HK-2 (cell line): Measurements from ENCODE around the gene NPAS3.
"Not testable (repeated sequence)": the region's sequence is repeated elsewhere in the genome, so short reads cannot be mapped to it uniquely, and the experiment has no call there.

ENCODE experiments used
- DNase-seq: peaks from one replicate; pipeline ENCODE4 v3.0.0-alpha.2; 2018; ENCODE audit not compliant: unreplicated experiment

Gene NPAS3

DNA sequence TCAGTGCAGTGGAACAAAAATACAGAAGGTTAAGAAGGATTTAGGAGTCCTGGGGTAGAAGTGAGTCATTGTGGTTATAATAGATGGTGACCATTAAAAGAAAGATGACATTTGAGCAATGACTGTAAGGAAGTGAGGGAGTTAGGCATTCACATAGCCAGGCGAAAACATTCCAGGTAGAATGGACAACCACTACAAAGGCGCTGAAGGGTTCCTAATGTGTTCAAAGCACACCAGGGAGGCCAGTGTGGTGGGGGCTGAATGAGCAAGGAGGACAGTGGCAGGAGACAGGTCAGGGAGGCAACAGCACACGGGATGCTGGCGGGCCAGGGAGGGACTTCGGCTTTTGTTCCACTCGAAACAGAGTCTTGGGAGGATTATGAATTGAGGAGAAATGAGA lies 129.9 kb downstream of the NPAS3 start:
- DNase-seq: no peak

DNA sequence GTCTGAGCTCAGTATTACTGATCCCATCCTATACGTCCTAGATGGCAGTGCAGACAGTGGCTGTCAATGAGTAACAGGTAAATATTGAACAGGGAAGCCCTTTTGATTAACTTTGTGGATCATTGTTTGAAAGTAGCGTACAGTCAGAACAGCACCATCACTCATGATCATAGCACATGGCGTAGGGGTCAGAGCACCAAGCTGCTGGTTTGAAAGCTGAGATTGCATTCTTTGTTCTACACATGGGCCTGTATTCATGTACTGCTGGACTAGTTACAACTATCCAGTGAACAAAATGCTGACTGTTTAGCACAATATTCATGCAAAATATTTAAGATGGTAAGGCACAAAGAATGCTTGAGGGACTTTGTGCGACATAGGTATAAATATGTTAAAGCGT lies 131.8 kb downstream of the NPAS3 start:
- DNase-seq: no peak

DNA sequence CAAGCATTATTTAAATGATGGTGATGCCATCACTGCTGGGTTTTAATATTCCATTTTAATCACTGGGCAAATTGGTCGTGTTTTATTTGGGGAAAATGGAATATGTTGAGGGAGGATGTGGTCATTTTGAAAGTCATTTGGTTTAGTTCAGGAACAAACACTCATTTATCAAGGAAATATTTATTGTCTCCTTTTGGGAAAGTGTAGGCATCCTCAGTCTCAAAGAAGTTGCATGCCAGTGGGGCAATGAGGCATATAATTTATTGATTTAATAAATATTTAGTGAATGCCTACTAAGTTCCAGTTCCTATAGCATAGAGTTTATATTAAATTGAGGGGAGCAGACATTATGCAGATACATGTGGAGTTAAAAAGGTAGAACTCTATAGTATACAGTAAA lies 134.3 kb downstream of the NPAS3 start:
- no peak for DNase-seq

DNA sequence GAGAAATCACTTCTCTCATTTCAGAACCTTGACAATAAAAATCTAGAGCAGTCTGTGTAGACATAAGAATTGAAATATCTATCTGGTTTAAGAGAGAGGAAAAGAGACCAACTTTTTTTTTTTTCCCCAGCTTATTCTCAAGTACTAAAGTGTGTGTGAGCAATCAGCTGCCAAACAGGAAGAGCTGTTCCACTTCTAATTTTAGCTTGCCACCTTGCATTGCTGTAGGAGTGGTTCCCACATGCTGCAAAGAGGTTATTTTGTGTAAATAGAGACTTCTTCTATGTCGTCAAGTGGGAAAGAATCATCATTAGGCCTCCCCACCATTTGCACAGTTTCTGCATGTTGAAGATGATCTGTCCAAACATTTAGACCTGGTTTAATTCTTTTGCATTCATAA lies 142.6 kb downstream of the NPAS3 start:
- no peak for DNase-seq

DNA sequence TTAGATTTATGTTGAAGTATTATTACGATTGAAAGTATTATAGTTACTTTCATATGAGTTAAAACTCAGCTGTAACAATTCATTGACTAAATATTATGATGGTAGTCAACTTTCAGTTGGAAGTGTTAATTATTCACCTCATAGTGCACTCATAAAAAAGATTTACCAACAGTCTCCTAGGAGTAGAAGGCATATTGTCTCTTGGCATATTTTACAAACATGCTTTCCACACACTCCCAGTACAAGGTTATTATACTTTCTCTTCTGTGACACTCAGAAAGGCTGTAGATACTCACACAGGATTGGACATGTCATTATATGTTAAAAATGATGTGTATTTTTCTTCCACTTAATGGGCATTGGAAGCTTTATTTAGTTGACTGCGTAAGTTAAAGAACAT lies 147.1 kb downstream of the NPAS3 start:
- DNase-seq: no peak

DNA sequence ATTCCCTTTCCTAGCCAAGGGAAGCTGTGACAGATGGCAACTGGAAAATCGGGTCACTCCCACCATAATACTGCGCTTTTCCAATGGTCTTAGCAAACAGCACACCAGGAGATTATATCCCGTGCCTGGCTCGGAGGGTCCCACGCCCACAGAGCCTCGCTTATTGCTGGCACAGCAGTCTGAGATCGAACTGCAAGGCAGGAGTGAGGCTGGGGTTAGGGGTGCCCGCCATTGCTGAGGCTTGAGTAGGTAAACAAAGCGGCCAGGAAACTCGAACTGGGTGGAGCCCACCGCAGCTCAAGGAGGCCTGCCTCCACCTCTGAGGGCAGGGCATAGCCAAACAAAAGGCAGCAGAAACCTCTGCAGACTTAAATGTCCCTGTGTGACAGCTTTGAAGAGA lies 149.6 kb downstream of the NPAS3 start:
- DNase-seq: not testable (repeated sequence)

DNA sequence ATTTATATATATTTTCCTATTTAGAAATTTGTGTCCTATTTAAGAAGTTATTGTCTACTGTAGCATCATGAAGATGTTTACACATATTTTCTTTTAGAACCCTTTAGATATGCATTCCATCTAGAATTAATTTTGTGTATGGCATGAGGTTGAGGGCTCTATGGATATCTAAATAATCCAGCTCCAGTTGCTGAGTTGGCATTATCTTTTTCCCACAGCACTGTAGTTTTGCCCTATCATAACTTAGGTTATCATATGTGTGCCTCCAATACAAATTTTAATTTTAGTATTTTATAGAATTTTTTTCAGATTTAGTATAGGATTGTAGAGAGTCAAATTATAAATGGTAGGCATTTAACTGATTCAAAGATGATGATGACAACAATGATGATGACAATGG lies 159.3 kb downstream of the NPAS3 start:
- DNase-seq: no peak

DNA sequence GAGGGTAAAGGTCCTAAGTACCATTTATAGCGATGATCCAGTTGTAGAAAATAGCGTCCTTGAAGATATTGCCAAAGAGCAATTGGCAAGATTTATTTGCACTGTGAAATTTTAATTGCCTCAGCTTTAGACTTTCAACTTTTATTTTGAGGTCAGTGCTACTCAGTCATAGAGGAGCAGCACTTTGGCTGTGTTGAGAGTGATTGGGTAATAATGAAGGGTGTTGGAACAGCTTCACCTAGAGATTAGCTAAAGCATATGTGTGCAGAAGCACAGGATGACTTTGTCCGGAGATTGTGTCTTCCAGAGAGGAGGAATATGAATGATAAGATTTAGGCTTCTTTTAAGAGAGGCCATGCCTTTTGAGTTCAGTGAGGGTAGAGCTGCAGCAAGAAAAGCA lies 164.8 kb downstream of the NPAS3 start:
- DNase-seq: no peak

DNA sequence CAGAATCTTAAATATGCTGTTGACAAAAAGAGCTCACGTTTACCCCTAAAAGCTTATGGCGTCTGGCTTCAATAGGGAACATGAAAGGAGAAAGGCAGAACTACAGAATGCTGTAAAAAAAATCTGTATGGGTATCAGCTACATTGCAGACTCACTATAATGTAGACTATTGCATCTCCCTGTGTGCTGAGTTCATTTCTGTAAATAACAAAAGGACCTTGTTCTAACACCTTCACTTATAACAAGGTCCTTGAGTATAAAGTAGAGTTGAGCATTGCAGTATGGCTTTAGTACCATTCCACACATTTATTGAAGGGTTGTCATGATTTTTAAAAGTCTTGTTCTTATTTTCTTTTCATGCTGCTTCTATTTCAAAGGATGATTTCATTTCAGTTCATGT lies 165.3 kb downstream of the NPAS3 start:
- no peak for DNase-seq

DNA sequence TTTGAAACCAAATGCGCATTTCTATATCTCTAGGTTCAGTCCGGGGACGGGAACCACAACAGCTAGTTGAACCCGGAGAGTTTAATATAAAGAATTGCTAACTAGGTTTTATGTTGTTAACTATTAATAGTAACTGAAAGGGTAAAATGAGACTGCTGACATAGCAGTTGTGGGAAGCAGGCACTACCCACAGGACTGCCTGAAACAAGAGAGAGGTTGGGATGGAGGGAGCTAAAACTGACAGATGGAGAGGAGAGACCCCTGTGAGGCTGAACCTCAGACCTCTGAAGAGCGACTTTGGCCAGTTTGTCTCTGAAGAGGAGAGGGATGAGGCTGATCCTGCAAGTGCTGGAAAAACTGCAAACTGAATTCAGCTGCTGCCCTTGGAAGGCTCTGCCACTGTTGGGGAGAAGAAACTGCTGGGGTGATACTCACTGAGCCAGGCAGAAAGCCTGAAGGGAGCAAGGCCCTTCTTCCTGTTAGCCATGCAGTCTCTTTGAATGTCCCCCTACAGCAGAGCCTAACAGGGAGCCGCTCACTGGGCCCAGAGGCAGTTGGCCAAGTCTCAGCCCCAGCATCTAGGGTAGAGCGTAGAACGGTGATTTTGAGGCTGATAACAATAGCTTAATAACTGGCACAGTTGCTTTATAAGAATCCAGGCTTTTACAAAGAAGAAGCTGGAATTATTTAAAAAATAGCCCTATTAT lies 172.2 kb downstream of the NPAS3 start:
- no peak for DNase-seq

DNA sequence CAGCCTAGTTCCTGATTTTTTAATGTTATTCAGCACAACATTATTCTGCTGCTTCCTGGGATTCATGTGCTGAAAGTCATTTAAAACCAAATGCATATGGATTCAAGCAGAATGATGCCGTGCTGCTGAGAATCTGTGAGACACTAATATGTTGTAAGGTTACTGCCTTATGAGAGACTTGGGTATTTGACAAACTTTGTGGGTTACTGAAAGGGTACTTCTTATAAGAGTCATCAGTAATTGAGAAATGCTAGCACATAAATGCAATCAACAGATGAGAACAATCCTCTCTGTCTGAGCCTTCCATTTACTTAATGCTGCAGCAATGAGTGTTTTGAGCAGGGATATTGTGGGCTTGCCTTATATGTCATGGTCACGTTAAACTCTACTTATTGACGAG lies 175.7 kb downstream of the NPAS3 start:
- DNase-seq: no peak

DNA sequence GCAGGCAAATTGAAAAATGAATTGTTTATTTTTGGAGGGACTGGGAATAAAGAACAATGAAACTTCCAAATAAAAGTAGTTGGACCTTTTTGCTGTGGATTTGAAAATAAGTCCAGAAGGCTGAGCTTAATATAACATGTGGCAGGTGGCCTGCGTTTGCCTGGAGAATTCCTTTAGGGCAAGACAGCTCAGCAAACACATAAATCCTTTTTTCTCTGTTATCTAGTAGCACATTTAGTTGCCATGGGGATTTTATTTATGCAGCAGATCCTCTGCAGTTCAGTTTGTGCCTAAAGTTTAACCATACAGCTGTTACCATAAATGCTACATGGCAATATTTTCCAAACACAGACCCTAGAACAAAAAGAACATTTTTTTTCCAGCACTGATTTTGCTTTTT lies 180.0 kb downstream of the NPAS3 start:
- DNase-seq: no peak

DNA sequence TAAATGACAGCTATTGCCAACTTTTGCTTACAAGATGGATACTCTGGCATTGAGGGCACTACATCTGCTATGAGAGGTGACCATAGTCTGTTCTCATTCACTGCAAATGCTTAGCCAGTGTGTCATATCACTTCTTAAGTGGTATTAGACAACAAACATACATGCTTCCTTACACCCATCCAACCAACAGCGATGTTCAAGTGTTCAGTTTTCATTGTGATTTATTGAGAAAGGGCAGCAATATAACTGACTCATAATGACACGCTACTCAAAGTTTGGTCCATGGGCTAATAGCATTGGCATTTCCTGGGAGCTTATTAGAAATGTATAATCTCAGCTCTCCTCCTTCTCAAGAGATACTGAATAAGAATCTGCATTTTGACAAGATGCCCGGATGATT lies 181.7 kb downstream of the NPAS3 start:
- DNase-seq: no peak

DNA sequence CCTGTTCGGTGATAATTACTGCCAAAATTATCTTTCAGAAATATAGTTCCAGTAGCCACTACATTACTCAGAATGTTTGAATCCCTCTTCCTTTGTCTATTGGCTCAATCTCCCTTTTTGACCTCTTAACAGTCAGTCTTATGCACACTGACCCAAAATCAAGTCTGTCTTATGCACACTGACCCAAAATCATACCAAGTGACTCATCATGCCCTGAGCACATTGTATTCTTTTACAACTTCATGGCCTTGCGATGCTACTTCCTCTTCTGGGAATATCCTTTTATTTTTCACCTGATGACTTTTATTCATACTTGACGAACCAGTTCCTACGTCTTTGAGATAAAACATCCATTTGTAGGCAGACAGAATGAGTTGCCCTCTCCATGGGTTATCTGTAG lies 182.3 kb downstream of the NPAS3 start:
- DNase-seq: no peak

DNA sequence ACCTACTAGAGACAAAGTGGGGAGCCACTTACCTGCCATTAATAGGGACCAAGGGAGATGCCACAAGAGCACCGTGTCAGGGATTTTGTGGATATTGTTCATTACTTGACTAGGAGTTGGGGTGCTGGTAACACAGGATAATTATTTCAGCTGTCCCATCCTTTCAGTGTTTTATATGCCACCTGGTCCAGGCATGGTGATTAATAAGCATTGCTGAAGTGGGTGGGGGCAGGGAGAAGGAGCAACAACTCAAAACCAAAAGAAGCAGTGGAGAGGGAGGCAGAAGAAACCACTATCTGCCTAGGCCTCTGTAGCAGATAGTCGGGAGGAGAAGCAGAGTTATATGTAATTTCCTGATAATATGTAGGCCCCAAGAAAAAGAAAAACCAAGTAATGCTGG lies 184.6 kb downstream of the NPAS3 start:
- DNase-seq: no peak

DNA sequence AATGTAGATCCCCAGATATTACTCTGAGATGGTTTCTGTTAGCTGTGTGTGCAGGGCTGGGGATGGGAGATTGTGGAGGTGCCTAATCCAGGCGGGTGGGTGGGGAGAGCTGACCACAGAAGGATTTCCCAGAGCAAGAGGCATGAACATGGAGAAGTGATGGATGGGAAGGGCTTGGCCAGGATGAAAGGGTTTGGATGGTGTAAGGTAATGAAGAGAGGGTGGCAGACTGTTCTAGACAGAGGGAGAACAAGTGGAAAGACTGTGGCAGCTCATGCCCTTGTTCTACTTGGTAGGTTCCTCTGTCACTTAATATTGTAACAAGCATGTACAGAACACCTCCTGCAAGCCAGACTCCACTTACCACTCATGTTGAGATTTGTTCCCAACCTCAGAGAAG lies 187.8 kb downstream of the NPAS3 start:
- no peak for DNase-seq

DNA sequence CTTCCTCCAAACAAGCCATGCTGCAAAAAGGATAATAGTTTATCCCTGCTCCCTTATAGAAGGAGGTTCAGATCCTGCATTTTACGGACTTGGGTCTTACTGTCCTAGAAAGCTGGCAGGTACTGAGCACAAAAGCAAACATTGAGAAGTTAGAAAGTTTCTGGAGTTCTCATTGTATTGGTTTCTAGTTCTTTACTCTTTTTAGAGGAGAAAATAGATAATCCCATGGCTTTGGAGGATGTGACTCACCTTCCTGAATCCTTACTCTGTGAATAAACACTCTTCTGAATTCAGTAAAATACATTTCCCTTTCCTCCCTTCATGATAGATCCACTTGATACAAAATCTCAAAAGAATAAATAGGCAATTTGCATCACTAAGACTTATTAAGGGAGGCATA lies 188.9 kb downstream of the NPAS3 start:
- no peak for DNase-seq

DNA sequence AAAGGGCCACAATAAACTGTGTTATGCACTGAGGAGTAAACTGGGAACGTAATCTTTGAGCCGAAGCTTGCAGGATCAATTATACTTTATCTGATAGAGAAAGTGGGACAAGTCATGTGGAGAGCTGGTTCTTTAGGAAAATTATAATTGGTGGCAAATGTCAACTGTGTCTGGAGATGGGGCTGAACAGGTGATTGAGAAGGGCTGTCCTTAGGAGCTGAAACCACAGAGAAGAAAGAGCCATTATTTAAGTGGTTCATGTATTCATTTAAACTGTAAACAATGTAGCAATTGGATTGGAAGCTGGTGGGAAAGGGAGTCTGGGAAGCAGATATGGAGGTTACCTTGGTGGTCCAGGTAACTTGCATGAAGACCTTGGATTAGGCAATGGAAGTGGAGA lies 193.1 kb downstream of the NPAS3 start:
- no peak for DNase-seq

DNA sequence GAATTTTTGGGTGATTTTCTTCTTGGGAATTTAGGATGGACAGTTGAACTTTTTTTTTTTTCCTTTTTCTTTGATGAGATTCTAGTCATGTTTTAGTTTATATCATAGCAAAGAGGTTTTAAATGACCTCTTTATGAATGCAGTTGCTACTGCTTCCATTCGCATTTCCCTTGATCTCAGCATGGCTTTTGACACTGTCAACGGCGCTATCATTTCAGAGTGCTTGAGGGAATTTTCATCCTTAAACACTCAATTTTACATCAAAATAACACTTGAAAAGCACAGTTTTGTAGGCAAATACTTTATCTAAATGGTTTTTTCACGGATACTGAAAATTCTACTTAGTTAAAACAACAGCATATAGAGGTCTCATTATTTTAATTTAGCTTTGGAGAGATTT lies 195.5 kb downstream of the NPAS3 start:
- DNase-seq: no peak

DNA sequence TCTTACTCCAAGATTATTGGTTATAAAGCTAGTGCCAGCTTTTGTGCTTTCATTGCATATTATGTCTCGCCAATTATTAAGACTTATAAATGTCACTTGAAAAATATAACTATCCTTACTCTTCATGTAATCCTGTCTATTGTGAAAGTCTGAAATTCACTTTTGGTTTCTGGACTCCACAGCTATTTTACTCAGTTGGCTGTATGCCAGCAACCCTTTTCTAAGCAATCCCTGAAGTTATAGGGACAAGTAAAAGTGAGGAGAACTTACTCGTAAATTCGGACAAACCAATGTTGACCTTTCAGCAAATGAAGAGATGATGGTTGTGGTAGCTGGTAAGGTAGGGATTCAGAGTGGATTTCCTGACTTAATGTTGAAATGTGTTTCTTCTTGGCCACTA lies 196.3 kb downstream of the NPAS3 start:
- DNase-seq: no peak

DNA sequence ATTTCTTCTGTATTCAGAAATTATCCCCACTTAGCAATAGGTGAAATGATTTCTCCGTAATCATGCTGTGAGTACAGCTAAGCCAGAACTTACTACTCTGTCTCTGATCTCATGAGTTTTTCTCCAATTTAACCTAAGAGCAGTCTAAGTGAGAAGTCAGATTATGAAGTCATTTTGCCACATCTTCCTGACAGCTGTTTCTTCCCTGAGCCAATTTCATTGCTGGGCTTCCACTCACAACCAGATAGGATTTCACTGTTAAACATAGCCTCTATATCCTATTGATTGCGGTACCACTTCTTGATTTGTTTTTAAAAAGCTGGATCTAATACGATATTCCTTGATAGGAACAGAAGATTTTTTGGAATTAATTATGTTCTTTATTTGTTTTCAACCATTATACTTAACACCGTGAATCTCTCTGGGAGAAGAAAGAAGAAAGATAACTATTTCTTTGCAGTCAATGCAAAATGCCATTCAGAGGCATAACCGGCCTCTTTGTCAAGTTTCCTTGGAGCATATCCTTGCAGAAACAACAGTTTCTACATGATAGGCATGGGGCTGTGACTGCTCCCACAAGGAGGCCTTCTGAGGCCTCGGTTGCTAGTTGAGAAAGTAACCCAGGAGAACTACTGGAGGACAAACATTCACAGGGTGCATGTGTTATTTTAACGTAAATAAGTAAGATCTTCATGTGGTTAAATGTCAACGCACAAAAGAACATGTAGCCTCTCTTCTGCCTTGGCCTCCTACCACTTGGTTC lies 212.2 kb downstream of the NPAS3 start:
- no peak for DNase-seq

DNA sequence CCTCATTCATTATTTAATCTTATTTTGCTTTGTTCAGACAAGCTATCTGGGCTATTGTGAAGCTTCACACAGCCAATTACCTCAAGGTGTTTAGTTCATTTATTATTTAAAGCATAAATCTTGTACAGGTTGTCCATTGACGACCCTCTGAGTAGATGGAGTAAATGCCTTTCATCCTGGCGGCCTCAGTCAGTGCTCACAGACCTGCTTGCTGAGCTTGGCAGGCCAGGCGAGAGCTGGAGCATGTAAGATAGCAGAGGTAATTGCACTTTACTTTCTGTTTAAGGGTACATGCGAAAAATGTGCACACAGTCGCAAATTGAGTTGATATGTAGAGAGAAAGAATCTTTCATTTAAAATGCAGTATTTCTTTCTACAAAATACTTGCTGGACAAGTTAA lies 224.4 kb downstream of the NPAS3 start:
- no peak for DNase-seq

DNA sequence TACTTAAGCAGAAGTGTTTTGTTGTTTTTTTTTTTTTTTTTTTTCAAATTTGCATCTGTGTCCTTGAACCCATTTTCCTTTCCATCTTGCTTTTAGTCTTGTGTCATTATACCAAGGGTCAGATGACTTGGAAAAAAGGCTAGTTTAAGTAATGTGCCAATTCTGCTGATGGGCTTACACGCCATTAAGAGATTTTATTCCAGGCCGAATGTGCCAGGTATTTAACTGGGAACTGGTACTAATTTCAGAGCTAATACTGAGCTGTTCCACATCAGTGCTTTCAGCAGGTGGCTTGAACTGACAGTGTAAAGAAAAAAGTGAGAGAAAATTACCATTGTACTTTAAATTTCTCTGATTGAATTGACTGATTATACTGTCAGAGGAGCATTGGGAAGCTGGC lies 224.9 kb downstream of the NPAS3 start:
- no peak for DNase-seq
